Activated T-cell treated with anti-CD3 and anti-CD28 coated beads, Interleukin-2, amount 50 U/mL, for 4 hours (primary cell): Measurements from ENCODE around the gene CRHR1. TPM values are rescaled to one million over a fixed set of nuclear protein-coding genes. Genes with fewer than 3 reads are reported as not detected.
A peak's percentile ranks its signal among the peaks of the same experiment; 100 is the strongest.

ENCODE experiments used
- ATAC-seq, 2 donors: fragments of 200-7000 bp; cut with Tn5 transposase; one replicate each; pipeline ENCODE4 v1.10.0; 2021
- DNase-seq: peaks from one replicate; pipeline ENCODE4 v3.0.0-alpha.2; 2020
- H3K27me3 Mint-ChIP-seq: one replicate; pipeline ENCODE4 v1.8.0; 2021; ENCODE audit warnings: low read depth, mixed read lengths
- H3K36me3 Mint-ChIP-seq: one replicate; pipeline ENCODE4 v1.8.0; 2022; ENCODE audit warnings: mixed read lengths; ENCODE audit not compliant: insufficient read depth
- H3K4me1 Mint-ChIP-seq: one replicate; pipeline ENCODE4 v1.8.0; 2021; ENCODE audit warnings: low read depth, mixed read lengths
- H3K4me3 Mint-ChIP-seq: one replicate; pipeline ENCODE4 v1.8.0; 2021; ENCODE audit warnings: mild to moderate bottlenecking, moderate library complexity, mixed read lengths
- H3K9me3 Mint-ChIP-seq: one replicate; pipeline ENCODE4 v1.8.0; 2021; ENCODE audit warnings: mixed read lengths
- total RNA-seq, 3 donors: library from RNA; stranded (reverse); gene quantifications; one replicate each; pipeline ENCODE4 v1.2.1, GENCODE V29; 2021

Gene CRHR1
- total RNA-seq, 3 donors from 2014 or later = not detected

GRCh38 chr17:45775148-45775547 lies 9.0 kb upstream of the CRHR1 start:
- H3K4me3 Mint-ChIP-seq = no peak overlapping the region
- H3K4me1 Mint-ChIP-seq = no peaks in the 10 kb centered on the region
- ATAC-seq = no peak
- peaks cover 35% of the 10 kb centered on the region for H3K27me3 Mint-ChIP-seq
- no peaks in the 10 kb centered on the region for H3K36me3 Mint-ChIP-seq
- H3K9me3 Mint-ChIP-seq = no peaks in the 10 kb centered on the region
- no peak for DNase-seq

DNA sequence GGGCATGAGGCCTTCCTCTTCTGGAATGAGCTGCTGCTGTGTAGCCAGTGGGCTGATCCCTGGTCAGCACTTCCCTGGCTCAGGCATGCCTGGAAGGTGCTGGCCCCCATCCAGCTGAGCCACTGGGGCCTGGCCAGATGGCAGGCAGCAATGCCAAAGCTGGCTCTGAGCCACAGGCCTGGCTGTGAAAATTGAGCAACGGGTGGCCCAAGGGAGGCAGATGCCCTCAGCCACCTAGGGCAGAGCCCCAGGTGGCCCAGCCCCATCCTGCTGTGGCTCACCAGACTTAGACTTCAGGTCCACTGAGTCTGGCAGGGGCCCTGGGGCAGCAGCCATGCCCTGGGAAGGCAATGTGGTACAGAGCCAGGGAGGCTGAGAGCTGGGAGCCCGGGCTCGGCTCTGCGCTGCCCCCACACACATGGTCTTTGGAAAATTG lies 8.5 kb upstream of the CRHR1 start:
- Mint-ChIP-seq H3K4me1 (no peaks in the 10 kb centered on the region), H3K9me3 (no peaks in the 10 kb centered on the region), H3K27me3 (peaks cover 37% of the 10 kb centered on the region), H3K36me3 (no peaks in the 10 kb centered on the region), H3K4me3 (no peak overlapping the region)
- no peak for ATAC-seq
- no peak for DNase-seq

DNA sequence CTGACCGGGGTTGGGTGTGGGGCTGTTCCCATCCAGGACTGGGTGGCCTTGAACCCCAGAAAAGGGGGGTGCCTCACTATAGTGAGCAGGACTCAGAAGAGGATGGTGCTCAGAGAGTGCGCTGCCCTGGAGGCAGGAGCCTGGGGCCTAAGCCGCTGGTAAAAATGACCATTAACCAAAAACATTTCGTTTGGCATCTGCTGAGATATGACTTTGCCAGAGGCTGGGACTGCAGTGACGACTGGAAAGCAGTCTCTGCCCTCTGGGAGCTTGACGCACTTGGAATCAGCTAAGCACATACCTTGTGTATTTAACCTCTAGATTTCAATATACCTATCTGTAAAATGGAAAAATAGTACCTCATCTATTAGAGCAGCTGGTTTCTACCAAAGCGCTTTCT lies 7.2 kb upstream of the CRHR1 start:
- no peak for ATAC-seq
- peaks cover 40% of the 10 kb centered on the region for H3K27me3 Mint-ChIP-seq

GRCh38 chr17:45777388-45777787 lies 6.7 kb upstream of the CRHR1 start:
- H3K27me3 Mint-ChIP-seq = peaks cover 45% of the 10 kb centered on the region
- no peak overlapping the region for H3K4me3 Mint-ChIP-seq
- no peak for ATAC-seq
- H3K9me3 Mint-ChIP-seq = no peaks in the 10 kb centered on the region
- H3K4me1 Mint-ChIP-seq = no peaks in the 10 kb centered on the region
- no peak for DNase-seq
- no peaks in the 10 kb centered on the region for H3K36me3 Mint-ChIP-seq

More for the DNA sequence above, 7.2 kb upstream of the CRHR1 start:
- H3K4me3 Mint-ChIP-seq = no peak overlapping the region
- no peak for DNase-seq
- H3K4me1 Mint-ChIP-seq = no peaks in the 10 kb centered on the region
- no peaks in the 10 kb centered on the region for H3K9me3 Mint-ChIP-seq
- H3K36me3 Mint-ChIP-seq = no peaks in the 10 kb centered on the region

- ATAC-seq (no peak), DNase-seq (no peak)
- H3K4me3 Mint-ChIP-seq = no peak overlapping the region
- H3K4me1 Mint-ChIP-seq = peaks cover 4% of the 10 kb centered on the region
- H3K9me3 Mint-ChIP-seq = no peaks in the 10 kb centered on the region
- H3K27me3 Mint-ChIP-seq = peaks cover 59% of the 10 kb centered on the region
- H3K36me3 Mint-ChIP-seq = no peaks in the 10 kb centered on the region
These were observed 3.2 kb upstream of the CRHR1 start for GRCh38 chr17:45780921-45781320.

DNA sequence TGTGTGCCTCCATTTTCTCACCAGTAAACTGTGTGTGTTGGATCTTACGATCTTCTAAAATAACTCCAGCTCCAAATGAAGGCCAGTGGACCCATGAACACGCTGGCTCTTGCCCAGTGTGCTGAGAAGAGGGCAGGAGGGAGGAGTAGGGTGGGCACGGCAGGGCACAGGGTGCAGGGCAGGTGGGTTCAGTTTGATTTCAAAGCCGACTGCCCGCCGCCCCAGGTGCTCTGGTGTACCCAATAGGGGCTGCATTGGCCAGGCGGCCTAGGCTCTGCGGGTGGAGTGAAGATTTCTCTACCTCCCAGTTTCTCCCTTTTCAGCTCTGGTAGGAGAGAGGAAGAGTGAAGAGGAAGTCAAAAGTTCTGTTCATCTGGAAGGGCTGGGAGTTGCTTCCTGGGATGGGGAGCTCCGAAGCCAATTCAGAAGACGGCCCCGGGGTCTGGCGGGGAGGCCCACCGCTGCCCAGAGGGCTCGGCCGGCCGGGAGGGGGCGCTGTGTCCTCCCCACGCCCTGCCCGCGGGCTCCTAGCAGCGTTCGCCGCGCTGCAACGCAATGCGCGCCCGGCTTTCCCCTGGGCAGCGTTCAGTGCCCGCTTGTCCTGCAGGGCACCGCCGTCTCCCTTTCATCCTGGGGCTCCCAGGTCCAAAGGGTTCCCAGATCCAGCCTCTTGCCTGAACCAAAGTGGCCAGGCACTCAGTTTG lies 1.1 kb upstream of the CRHR1 start:
- Mint-ChIP-seq H3K4me3 (peak overlapping the region; percentile 76), H3K9me3 (no peaks in the 10 kb centered on the region), H3K27me3 (peaks cover 65% of the 10 kb centered on the region), H3K4me1 (peaks cover 4% of the 10 kb centered on the region), H3K36me3 (no peaks in the 10 kb centered on the region)
- no peak for DNase-seq
- peak; percentile 68 to 77 for ATAC-seq

DNA sequence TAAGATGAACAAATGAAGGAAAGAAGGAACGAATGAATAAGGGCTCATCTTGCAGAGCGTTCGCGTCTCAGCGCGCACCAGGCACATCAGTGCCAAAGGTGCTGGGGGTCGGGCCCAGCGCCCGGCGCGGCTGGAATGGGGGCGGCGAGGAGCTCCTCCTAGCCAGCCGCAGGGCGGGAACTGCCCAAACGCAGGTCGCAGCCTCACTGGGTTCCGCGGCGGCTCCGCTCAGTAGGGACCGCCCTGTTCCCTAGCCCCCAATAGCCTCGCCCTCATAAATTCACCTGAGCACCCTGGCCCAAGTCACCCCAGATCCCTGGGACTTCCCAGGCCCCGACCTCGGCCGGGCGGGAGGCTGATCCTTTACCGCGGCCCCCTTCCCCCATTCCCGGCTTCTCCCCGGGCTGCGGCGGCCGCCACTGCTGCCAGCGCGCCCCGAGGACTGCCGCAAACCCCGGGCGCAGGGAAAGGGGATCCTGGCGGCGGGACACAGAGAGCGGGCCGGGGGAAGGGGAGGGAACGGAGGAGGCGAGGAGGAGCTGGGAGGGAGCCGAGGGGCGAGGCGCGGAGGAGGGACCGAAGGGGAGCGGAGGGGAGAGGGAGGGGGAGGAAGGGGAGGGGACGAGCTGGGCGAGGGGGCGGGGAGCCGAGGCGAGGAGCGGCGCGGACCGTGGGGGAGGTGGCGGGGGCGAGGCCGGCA lies 377 bp upstream of the CRHR1 start:
- ATAC-seq (peak; percentile 20 to 44), DNase-seq (no peak)
- Mint-ChIP-seq H3K9me3 (no peaks in the 10 kb centered on the region), H3K4me1 (peaks cover 4% of the 10 kb centered on the region), H3K27me3 (peaks cover 71% of the 10 kb centered on the region), H3K36me3 (no peaks in the 10 kb centered on the region), H3K4me3 (peak overlapping the region; percentile 76)

- Mint-ChIP-seq H3K27me3 (peaks cover 72% of the 10 kb centered on the region), H3K36me3 (no peaks in the 10 kb centered on the region)
- peak; percentile 57 to 58 for ATAC-seq
These were observed 790 bp downstream of the CRHR1 start for GRCh38 chr17:45784741-45785479.

DNA sequence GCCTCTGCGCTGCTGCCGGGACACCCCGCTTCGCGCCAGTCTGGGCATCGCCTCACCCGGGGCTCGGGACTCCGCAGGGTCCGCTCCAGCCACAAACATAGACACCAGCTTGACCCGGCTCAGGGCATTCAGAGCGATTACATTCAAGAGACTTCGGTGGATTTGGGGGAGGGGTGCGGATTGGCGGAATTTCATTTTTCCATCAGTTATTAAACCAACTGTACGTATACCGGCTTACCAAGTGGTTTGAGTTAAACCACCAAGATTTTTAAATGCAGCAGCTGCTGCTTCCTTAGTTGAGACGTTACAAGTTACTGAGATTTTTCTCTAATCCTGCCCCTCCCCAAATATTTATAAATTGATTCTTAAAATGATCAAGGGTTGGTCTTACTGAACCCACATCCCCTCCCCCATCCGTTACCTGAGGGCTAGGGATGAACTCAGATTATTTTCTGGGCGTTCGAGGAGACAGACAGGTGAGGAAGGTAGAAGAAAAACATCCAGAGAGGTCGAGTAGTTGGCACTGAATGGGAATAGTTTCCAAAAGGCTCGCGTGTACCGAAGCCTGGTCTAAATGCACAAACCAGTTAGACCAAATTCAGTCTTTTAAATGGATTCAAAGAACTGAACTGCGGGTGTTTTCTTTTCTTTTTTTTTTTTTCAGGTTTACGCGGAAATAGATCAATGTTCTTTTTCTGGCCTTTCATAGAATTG lies 1.5 kb downstream of the CRHR1 start:
- H3K4me3 Mint-ChIP-seq = peak overlapping the region; percentile 16
- H3K4me1 Mint-ChIP-seq = peaks cover 4% of the 10 kb centered on the region
- no peak for DNase-seq
- H3K27me3 Mint-ChIP-seq = peaks cover 69% of the 10 kb centered on the region
- H3K36me3 Mint-ChIP-seq = no peaks in the 10 kb centered on the region
- H3K9me3 Mint-ChIP-seq = no peaks in the 10 kb centered on the region
- ATAC-seq = no peak

More at GRCh38 chr17:45784741-45785479, 790 bp downstream of the CRHR1 start:
- DNase-seq = peak; percentile 30
- Mint-ChIP-seq H3K4me1 (peaks cover 4% of the 10 kb centered on the region), H3K4me3 (peak overlapping the region; percentile 75), H3K9me3 (no peaks in the 10 kb centered on the region)

DNA sequence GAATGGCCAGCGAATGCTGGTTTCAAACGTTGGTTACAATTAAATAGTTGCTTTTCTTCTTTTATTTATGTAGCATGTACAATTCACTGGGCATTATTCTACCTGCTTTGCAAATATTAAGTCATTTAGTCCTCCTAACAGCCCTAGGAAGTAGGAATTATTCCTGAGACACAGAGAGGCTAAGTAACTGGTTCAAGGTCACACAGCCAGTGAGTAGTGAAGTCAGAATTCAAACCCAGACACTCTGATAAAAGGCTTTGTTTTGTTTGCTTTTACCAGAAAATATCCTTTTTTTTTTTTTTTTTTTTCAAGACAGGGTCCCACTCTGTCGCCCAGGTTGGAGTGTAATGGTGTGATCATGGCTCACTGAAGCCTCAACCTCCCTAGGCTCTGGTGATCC lies 2.2 kb downstream of the CRHR1 start:
- no peak overlapping the region for H3K4me3 Mint-ChIP-seq
- no peaks in the 10 kb centered on the region for H3K36me3 Mint-ChIP-seq
- H3K27me3 Mint-ChIP-seq = peaks cover 64% of the 10 kb centered on the region
- ATAC-seq = no peak
- H3K9me3 Mint-ChIP-seq = no peaks in the 10 kb centered on the region
- DNase-seq = no peak
- peaks cover 4% of the 10 kb centered on the region for H3K4me1 Mint-ChIP-seq

GRCh38 chr17:45787044-45787443 lies 2.9 kb downstream of the CRHR1 start:
- Mint-ChIP-seq H3K4me3 (no peak overlapping the region), H3K27me3 (peaks cover 62% of the 10 kb centered on the region), H3K36me3 (no peaks in the 10 kb centered on the region), H3K9me3 (no peaks in the 10 kb centered on the region), H3K4me1 (peaks cover 4% of the 10 kb centered on the region)
- no peak for ATAC-seq
- no peak for DNase-seq

DNA sequence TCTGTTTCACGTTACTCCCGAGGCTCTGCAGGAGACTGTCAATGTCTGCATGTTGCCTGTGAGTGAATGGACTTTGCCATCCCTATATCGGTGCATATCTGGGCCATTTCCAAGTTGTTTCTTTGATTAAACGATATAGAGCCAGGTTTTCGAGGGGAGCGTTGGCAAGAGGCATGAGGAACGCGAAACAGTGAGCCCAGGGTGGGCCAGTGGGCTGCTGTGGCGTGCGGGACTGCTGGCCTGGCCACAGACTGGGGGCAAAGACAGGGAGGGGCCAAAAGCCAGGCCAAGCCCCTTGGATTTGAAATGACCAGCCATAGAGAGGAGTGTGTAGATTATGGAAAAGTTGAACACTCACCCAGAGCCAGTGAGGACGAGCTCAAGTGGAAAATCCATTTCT lies 3.5 kb downstream of the CRHR1 start:
- H3K9me3 Mint-ChIP-seq = no peaks in the 10 kb centered on the region
- H3K4me1 Mint-ChIP-seq = peaks cover 4% of the 10 kb centered on the region
- H3K4me3 Mint-ChIP-seq = no peak overlapping the region
- peaks cover 63% of the 10 kb centered on the region for H3K27me3 Mint-ChIP-seq
- ATAC-seq (no peak), DNase-seq (no peak)
- H3K36me3 Mint-ChIP-seq = no peaks in the 10 kb centered on the region

- H3K36me3 Mint-ChIP-seq = no peaks in the 10 kb centered on the region
- DNase-seq (no peak), ATAC-seq (no peak)
- H3K27me3 Mint-ChIP-seq = peaks cover 63% of the 10 kb centered on the region
- H3K9me3 Mint-ChIP-seq = no peaks in the 10 kb centered on the region
- peaks cover 4% of the 10 kb centered on the region for H3K4me1 Mint-ChIP-seq
- H3K4me3 Mint-ChIP-seq = no peak overlapping the region
These were observed 3.9 kb downstream of the CRHR1 start for GRCh38 chr17:45788057-45788456.

DNA sequence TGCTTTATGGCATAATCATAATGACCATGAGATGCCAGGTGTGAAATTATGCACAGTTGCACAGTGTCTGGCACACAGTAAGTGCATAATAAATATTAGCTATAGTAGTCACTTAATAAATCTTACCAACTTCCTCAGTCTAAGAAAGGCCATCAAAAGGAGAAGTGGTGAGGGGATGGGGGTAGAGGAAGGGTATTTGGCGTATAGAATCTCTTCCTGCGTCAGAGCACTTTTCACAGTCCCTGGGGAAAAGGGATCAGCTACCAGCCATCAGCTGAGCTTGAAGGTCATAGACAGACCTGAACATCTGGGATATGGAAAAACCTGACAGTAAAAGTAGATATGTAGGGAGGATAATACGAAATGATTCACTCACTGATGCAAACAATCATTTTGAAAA lies 5.8 kb downstream of the CRHR1 start:
- H3K27me3 Mint-ChIP-seq = peaks cover 67% of the 10 kb centered on the region
- no peaks in the 10 kb centered on the region for H3K36me3 Mint-ChIP-seq
- no peak for DNase-seq
- no peaks in the 10 kb centered on the region for H3K4me1 Mint-ChIP-seq
- ATAC-seq = no peak
- no peaks in the 10 kb centered on the region for H3K9me3 Mint-ChIP-seq
- no peak overlapping the region for H3K4me3 Mint-ChIP-seq
